Transverse colon (tissue), 4 donors: Measurements from ENCODE around the gene ARL15. TPM values are rescaled to one million over a fixed set of nuclear protein-coding genes. Genes with fewer than 3 reads are reported as not detected.

Experiments used
- DNase-seq: peaks from one replicate; pipeline ENCODE4 v3.0.0-alpha.2; 2019
- H3K27ac ChIP-seq, 4 donors: fragments of 200-600 bp; sonication (generic); 2 replicates each; pipeline ENCODE4 v1.5.1; 2016 to 2018; ENCODE audit warnings: inconsistent platforms in 4 of 4
- H3K27me3 ChIP-seq: fragments of 200-600 bp; sonication (generic); 2 replicates; pipeline ENCODE4 v1.5.1; 2017; ENCODE audit warnings: inconsistent platforms
- H3K36me3 ChIP-seq, 4 donors: fragments of 200-600 bp; sonication (generic); 2 replicates each; pipeline ENCODE4 v1.5.1; 2017 to 2019; ENCODE audit warnings: inconsistent platforms in 4 of 4
- H3K4me1 ChIP-seq, 4 donors: fragments of 200-600 bp; sonication (generic); 2 replicates each; pipeline ENCODE4 v1.5.1; 2017 to 2020; ENCODE audit warnings: inconsistent platforms in 4 of 4
- H3K4me3 ChIP-seq, 4 donors: fragments of 200-600 bp; sonication (generic); 1 replicate in 1 of 4; 2 replicates in 3 of 4; pipeline versions ENCODE4 v1.5.1 to v1.6.1; 2017 to 2019; ENCODE audit warnings: inconsistent platforms in 4 of 4
- H3K9me3 ChIP-seq, 2 donors: fragments of 200-600 bp; sonication (generic); 2 replicates each; pipeline ENCODE4 v1.5.1; 2017 to 2019; ENCODE audit warnings: inconsistent platforms in 2 of 2
- CTCF ChIP-seq, 5 experiments: fragments of 200-600 bp in 3 of 5; fragments of 450-650 bp in 2 of 5; sonication (generic) in 3 of 5; IDR thresholded peaks; 1 replicate in 2 of 5; 2 replicates in 3 of 5; pipeline ENCODE4 v1.5.1; 2016 to 2017; ENCODE audit warnings: antibody characterized with exemption in 5 of 5, inconsistent platforms in 3 of 5, mild to moderate bottlenecking in 2 of 5, moderate library complexity in 1 of 5
- EP300 ChIP-seq: sonication (generic); formaldehyde crosslinking; IDR thresholded peaks from one replicate; pipeline ENCODE4 v1.6.1; 2017; ENCODE audit warnings: antibody characterized with exemption, low read depth
- POLR2A ChIP-seq: fragments of 450-650 bp; IDR thresholded peaks from one replicate; pipeline ENCODE4 v1.6.1; 2016; ENCODE audit warnings: antibody characterized with exemption, mild to moderate bottlenecking, moderate library complexity
- POLR2AphosphoS5 ChIP-seq, 3 donors: sonication (generic); formaldehyde crosslinking; IDR thresholded peaks; one replicate each; pipeline ENCODE4 v1.6.1; 2016; ENCODE audit warnings: antibody characterized with exemption in 3 of 3
- WGBS, 2 donors: methylation state at CpG; one replicate each; pipeline ENCODE4 v1.1.5; 2018; ENCODE audit warnings: low coverage in 1 of 2; 5-methylcytosine and 5-hydroxymethylcytosine counted together
- in situ Hi-C, 4 donors: fragments of 200-750 bp; cut with MboI; loops; one replicate each; pipeline versions ENCODE4 v1.15.0 to v1.15.1; 2017; ENCODE audit warnings: low sequenced_read_pairs in 3 of 4, low pct_ligation_motif_present in 1 of 4, low pct_unique_long_range_greater_than_20kb in 1 of 4
- intact Hi-C: fragments of 100-400 bp; cut with DNase I; formaldehyde crosslinking; loops from one replicate; pipeline ENCODE4 v1.15.1; 2023; ENCODE audit warnings: low total_unique reads
- total RNA-seq, 4 donors: library from RNA; depleted of rRNA; stranded (reverse); fragments of >200 nt; gene quantifications; one replicate each; pipeline ENCODE4 v1.1.0, GENCODE V29; 2016

ARL15 gene
- total RNA-seq, 4 donors from 2014 or later, result 9.0 to 57.1 (median 27.7) TPM

GRCh38 chr5:54270326-54270725, 40.0 kb downstream of the ARL15 start:
- H3K4me3 ChIP-seq, result no peak overlapping the region
- WGBS, 2 donors, result 67 to 89% methylated on average over 3 to 6 of the region's 6 CpGs
- peaks cover 0 to 10% (median 0%) of the 10 kb centered on the region in 4 donors for H3K4me1 ChIP-seq
- no peaks in the 10 kb centered on the region for H3K9me3 ChIP-seq
- H3K27me3 ChIP-seq, result no peaks in the 10 kb centered on the region
- intact Hi-C loops (no loop called here), in situ Hi-C loops (loop anchor here in 1 of 4 donors (25.0 kb wide), 1 partner anchor 142 kb away; no protein-coding TSS in a partner anchor)
- H3K27ac ChIP-seq, result no peak overlapping the region
- TF ChIP-seq EP300 (no peak), CTCF (IDR thresholded peaks at IDR 0.05) (no peak), POLR2A (no peak), POLR2AphosphoS5 (IDR thresholded peaks at IDR 0.05) (no peak)
- H3K36me3 ChIP-seq, result no peaks in the 10 kb centered on the region
- no peak for DNase-seq

- Histone ChIP-seq H3K4me3 (no peak overlapping the region), H3K4me1 (no peaks in the 10 kb centered on the region), H3K9me3 (no peaks in the 10 kb centered on the region), H3K27ac (no peak overlapping the region), H3K27me3 (no peaks in the 10 kb centered on the region), H3K36me3 (no peaks in the 10 kb centered on the region)
- TF ChIP-seq EP300 (no peak), POLR2A (no peak), POLR2AphosphoS5 (IDR thresholded peaks at IDR 0.05) (no peak), CTCF (IDR thresholded peaks at IDR 0.05) (no peak)
- intact Hi-C loops, result loop anchor here (5.0 kb wide), 1 partner anchor 1783 kb away; no protein-coding TSS in a partner anchor
- in situ Hi-C loops, result loop anchor here in 1 of 4 donors (25.0 kb wide), 1 partner anchor 148 kb away; no protein-coding TSS in a partner anchor
- no peak for DNase-seq
These were observed 45.8 kb downstream of the ARL15 start for GRCh38 chr5:54264574-54264973.

GRCh38 chr5:54263447-54263846, 46.9 kb downstream of the ARL15 start:
- Histone ChIP-seq H3K4me1 (no peaks in the 10 kb centered on the region), H3K4me3 (no peak overlapping the region), H3K9me3 (no peaks in the 10 kb centered on the region), H3K27me3 (no peaks in the 10 kb centered on the region), H3K27ac (no peak overlapping the region), H3K36me3 (no peaks in the 10 kb centered on the region)
- WGBS, 2 donors, result 29 to 47% methylated on average over 1 of the region's 1 CpG
- intact Hi-C loops, result loop anchor here (5.0 kb wide), 1 partner anchor 1784 kb away; no protein-coding TSS in a partner anchor
- in situ Hi-C loops, result loop anchor here in 1 of 4 donors (25.0 kb wide), 1 partner anchor 149 kb away; no protein-coding TSS in a partner anchor
- DNase-seq, result no peak
- no peak for TF ChIP-seq CTCF (IDR thresholded peaks at IDR 0.05)
- no peak for TF ChIP-seq POLR2AphosphoS5 (IDR thresholded peaks at IDR 0.05)
- TF ChIP-seq POLR2A, result no peak
- TF ChIP-seq EP300, result no peak

GRCh38 chr5:54261596-54261995, 48.8 kb downstream of the ARL15 start:
- in situ Hi-C loops (loop anchor here in 1 of 4 donors (25.0 kb wide), 1 partner anchor 151 kb away; no protein-coding TSS in a partner anchor), intact Hi-C loops (loop anchor here (5.0 kb wide), 1 partner anchor 1786 kb away; no protein-coding TSS in a partner anchor)
- DNase-seq, result no peak
- no peak overlapping the region for H3K27ac ChIP-seq
- no peak overlapping the region for H3K4me3 ChIP-seq
- H3K4me1 ChIP-seq, result peaks cover 0 to 12% (median 0%) of the 10 kb centered on the region in 4 donors
- no peaks in the 10 kb centered on the region for H3K27me3 ChIP-seq
- WGBS, 2 donors, result 83 to 92% methylated on average over 3 of the region's 3 CpGs
- no peaks in the 10 kb centered on the region for H3K36me3 ChIP-seq
- no peaks in the 10 kb centered on the region for H3K9me3 ChIP-seq
- TF ChIP-seq CTCF (IDR thresholded peaks at IDR 0.05), result no peak
- TF ChIP-seq POLR2A, result no peak
- TF ChIP-seq POLR2AphosphoS5 (IDR thresholded peaks at IDR 0.05), result no peak
- no peak for TF ChIP-seq EP300
